ENCODE measurements around the gene BCCIP.

DNA sequence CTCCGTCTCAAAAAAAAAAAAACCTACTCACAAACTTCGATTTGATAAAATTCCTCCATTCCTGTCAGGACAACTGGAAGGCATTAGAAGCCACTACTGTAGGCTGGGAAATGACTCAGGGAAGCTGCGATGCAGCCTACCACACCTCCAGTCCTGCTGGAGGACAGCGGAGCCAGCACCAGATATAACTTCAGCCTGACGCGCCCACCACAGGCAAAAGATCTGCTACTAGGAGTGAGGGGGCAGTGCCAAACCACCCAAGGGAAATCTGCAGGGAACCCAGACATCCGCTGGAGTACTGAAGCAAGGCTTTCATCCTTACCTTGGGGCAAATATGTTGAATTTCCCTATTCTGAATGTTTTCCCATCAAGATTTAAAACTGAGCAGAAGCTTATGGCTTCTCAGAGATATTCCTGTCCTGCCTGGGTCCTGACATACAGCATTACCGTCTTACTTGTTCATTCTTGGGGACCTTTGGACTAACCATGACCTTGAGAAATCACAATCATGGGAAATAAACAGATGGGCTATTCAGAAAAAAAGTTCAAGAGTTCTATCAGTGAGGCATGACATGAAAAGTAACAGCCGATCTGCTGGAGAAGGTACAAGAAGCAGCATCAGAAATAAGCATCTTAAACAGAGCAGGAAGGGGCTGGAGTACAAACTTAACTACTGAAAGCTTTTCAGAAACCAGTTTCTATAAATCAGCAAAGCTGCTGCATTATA is 20.4 kb downstream of the BCCIP start:
- TF ChIP-seq, protein P1, sequence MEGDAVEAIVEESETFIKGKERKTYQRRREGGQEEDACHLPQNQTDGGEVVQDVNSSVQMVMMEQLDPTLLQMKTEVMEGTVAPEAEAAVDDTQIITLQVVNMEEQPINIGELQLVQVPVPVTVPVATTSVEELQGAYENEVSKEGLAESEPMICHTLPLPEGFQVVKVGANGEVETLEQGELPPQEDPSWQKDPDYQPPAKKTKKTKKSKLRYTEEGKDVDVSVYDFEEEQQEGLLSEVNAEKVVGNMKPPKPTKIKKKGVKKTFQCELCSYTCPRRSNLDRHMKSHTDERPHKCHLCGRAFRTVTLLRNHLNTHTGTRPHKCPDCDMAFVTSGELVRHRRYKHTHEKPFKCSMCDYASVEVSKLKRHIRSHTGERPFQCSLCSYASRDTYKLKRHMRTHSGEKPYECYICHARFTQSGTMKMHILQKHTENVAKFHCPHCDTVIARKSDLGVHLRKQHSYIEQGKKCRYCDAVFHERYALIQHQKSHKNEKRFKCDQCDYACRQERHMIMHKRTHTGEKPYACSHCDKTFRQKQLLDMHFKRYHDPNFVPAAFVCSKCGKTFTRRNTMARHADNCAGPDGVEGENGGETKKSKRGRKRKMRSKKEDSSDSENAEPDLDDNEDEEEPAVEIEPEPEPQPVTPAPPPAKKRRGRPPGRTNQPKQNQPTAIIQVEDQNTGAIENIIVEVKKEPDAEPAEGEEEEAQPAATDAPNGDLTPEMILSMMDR (IDR thresholded peaks at IDR 0.05; ENCODE audit: low read depth, low read length, poor library complexity, severe bottlenecking), result no peak
- no peak for TF ChIP-seq EZH2phosphoT487 (IDR thresholded peaks at IDR 0.05; ENCODE audit: borderline replicate concordance, low read length)

All from DOHH2 (cell line).